Stimulated activated naive CD4-positive, alpha-beta T cell (primary cell): ENCODE measurements around the gene IL31.
"Not testable (repeated sequence)": the region's sequence is repeated elsewhere in the genome, so short reads cannot be mapped to it uniquely, and the experiment has no call there.

Experiments
- DNase-seq, 6 experiments: peaks; one replicate each; lab custom pipeline; 2025; lab: John Stamatoyannopoulos, UW

IL31 gene

DNA sequence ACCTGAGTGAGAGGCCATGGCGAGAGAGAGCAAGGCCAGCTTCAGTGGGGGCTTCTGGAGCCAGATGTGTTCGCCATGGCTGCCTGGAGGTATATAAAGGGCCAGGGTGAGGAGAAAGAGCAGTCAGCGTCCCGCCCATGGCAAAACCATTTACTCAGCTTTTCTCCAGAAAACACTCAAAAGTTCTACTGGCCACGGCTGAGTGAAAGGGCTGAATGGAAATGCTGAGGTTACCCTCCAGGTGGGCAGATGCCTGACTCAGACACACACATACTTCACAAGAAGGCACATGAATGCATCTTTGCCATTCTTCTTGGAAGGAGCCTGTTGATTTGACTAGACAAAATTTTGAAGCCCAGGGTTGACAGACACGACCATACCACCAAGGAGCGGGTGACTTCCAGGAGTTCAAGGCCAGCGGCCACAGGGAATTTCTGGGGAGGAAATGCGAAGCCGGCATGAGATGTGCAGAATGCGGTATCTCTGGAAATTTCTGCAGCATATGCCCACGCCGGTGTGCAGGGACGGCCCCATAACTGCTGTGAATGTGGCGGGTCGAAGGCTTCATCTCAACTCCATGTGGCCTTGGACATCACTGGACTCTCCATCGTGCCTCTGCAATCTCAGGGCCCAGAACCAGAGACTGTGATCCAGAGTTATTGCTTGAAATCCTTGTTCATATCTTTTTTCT, at the start of gene IL31:
Gene IL31 (minus strand): TSS at position 67 of the 691 bp plus-strand sequence. CDS start 49 bp downstream, at position 18.
- DNase-seq: no peak

DNA sequence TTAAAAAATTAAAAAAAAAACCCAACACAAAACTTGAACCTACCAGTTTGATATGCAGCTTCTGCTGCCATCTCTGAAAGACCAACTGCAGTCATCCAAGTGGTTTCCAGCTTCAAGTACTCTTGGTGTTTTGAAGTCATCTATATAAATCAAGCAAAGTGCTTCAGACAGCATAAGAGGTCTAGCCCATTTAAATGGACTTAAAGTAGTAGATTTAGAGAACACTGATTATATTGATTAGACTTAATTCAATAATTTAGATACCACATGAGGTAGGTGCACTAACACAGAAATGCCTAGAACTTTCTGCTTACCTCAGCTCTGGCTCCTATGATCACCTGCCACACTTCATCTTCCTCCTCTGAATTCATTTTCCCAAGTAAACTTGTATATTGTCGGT, 42.4 kb upstream of the IL31 start:
- no peak for DNase-seq

DNA sequence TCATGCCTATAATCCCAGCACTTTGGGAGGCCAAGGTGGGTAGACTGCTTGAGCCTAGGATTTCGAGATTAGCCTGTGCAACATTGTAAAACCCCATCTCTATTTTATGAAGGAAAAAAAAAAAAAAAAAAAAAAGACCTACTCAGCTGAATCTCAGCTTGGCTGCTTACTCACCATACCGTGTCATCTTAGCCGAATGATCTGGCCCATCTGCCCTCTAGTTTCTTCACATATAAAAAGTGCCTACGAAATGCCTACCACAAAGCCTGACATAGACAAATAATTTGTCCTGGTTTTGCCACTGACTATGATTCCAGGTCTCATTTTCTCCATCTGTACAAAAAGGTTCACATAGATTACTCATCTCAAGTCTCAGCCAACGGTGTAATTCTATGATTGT, 41.8 kb upstream of the IL31 start:
- DNase-seq: no peak

DNA sequence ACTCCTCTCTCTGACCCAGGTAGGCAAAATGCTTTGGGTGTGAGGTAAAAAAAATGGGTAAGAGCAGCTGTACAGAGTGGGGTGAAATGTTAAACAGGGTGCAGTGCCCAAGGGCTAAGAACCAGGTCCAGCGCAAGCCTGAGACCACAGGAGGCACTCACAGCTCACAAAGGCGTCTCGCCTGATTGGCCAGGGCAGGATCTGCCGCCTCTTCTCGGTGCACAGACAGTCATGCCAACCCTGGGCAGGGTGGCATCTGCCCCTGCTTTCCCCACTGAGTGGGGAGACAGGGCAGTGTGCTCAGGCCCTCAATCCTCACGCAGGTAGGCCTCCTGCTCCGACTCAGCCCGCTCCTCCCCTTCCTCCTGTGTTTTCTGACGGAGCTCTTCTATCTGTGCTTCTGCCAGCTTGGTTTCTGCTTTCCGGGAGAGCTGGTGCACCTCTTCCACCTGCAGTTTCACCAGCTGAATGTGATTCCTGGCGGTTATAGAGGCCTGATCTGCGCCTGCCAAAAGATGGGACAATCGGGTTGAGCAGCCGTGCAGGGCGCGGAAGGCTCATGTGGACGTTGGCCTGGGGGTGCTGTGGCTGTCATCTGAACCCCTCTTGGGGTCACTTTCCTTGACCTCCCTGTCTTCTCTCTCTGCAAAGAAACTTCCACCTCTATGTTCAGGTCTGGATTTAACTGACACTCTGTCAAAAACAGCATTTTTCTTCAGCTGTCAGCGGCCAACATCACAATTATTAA, 34.2 kb upstream of the IL31 start:
- DNase-seq: no peak

DNA sequence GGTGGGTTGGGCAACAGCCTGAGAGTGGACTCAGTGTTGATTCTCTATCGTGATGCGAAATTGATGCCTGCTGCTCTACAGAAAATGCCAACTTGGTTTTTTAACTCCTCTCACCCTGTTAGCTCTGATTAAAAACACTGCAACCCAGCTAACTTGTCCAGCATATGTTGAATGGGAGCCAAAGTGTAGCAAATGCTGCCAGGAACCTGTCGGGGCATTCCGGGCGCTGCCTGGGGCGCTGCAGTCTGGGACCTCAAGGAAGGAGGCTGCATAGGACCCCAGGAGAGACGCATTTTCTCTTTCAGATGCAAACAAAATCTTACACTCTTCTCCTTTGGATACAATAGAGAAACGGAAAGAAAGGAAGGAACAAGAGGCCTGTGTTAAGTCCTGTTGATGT, 33.4 kb upstream of the IL31 start:
- no peak for DNase-seq

DNA sequence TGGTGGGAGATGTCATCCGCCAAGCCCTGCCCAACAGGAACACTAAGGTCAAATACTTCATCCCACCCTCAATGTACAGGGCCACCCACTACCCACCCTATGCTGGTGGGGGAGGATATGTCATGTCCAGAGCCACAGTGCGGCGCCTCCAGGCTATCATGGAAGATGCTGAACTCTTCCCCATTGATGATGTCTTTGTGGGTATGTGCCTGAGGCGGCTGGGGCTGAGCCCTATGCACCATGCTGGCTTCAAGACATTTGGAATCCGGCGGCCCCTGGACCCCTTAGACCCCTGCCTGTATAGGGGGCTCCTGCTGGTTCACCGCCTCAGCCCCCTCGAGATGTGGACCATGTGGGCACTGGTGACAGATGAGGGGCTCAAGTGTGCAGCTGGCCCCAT, 33.0 kb upstream of the IL31 start:
- no peak for DNase-seq

DNA sequence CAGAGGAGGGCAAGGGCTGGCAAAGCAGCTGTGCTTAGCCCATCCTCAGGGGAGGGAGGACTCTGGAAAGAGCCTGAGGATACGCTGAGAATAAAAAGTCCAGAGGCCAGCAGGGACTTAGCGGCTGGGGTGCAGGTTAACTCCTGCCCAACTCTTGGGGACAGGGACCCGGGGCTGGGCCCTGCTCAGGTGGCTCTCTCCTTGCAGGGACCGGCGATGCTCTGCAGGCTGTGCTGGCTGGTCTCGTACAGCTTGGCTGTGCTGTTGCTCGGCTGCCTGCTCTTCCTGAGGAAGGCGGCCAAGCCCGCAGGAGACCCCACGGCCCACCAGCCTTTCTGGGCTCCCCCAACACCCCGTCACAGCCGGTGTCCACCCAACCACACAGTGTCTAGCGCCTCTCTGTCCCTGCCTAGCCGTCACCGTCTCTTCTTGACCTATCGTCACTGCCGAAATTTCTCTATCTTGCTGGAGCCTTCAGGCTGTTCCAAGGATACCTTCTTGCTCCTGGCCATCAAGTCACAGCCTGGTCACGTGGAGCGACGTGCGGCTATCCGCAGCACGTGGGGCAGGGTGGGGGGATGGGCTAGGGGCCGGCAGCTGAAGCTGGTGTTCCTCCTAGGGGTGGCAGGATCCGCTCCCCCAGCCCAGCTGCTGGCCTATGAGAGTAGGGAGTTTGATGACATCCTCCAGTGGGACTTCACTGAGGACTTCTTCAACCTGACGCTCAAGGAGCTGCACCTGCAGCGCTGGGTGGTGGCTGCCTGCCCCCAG, 32.3 kb upstream of the IL31 start:
- no peak for DNase-seq

DNA sequence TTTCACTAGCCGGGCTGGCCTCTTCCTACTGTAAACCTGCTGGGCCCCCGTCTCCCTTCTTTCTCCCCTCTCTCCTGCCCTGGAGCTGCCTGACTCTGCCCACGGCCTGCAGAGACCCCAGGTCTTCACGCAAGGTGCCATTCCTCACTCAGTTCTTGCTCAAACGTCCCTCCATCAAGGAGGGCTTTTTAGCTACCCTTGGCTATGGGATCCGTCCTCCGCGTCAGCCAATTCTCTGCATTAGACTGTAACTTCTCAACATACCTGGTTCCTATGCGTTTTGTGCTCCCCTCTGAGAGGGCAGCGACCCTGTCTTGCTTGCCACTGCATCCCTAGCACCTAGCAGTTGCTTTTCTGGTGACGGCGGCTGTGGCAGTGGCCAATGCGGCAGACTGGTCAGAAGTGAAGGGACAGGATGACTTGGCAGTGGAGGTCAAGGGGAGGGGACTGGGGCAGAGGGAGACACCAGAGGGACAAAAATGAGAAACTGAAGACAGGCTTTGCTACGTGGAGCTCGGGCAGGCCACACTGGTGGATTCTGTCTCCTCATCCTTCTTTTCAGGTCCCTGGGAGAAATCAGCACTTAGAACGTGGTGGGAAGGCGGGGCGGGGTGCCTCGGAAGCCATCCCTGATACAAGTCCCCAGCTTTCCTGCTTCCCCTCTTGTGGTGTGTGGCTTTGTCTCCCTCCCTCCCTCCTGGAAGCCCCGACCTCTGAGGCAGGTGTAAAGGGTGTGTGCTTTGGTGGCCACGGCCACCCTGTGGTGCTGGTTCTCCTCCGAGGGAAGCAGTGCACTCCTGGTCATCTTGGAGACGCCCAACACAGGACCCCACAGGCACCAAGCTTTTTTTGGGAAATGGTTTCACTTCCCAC, 31.3 kb upstream of the IL31 start:
- DNase-seq: no peak

DNA sequence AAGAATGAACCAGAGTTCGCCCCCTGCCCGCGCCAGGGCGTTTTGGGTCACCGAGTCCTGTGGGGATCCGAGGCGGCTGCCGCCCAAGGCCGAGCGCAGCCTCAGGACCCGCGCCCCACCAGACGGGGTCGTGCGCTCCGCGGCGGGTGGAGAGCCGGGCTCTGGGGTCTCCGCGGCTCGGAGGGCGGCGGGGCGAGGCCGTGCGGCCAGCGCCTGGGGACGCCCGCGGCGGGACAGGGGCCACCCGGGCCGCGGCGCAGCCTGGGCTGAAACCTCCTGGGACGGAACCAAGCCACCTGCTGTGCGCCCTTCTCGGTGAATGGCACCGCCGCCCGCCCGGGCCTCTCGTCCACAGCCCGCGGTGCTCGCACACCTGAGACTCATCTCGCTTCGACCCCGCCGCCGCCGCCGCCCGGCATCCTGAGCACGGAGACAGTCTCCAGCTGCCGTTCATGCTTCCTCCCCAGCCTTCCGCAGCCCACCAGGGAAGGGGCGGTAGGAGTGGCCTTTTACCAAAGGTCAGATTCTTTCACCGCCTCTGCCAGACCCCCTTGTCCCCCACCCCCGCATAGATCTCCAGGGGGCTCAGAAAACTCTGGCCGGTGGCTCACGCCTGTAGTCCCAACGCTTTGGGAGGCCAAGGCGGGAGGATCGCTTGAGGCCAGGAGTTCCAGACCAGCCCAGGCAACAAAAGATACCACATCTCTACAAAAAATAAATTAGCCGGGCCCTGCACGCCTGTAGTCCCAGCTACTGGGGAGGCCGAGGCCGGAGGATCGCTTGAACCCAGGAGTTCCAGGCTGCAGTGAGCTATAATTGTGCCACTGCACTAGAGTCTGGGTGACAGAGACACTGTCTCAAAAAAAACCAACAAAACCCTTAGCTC, 30.4 kb upstream of the IL31 start:
- peak in 2 of 6 experiments; percentile 16 to 27 for DNase-seq

DNA sequence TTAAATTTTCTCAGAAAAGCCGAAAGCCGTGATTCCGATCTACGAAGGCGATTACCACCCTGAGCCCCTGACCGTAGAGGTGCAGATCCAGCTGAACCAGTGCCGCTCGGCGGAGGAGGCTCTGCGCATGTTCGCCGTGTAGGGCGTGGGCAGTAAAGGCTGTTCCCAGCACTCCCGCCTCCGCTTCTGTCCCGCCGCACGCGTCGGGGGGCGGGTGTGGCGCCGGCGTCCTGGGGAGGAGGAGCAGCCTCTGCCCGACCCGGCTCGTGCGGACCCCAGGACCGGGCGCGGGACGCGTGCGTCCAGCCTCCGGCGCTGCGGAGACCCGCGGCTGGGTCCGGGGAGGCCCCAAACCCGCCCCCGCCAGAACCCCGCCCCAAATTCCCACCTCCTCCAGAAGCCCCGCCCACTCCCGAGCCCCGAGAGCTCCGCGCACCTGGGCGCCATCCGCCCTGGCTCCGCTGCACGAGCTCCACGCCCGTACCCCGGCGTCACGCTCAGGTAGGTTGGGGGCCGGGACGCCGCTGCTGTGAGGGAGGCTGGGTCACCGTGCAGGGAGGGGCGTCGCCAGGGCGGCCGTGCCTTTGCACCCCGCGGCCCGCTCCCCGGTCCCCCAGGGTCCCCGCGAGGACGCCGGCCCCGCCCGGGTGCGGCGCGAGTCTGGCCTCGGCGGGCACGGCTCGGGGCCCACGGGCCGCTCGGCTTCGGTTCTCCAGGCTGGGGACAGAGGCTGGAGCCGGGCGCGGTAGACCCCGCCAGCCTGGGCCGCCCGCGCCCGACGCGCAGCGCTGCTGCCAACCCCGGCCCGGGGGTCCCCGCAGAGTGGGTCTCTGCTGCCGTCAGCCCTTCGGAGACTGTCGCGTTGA, 29.5 kb upstream of the IL31 start, which contains the start of gene B3GNT4:
Gene B3GNT4 (plus strand): TSS at position 409 of the 866 bp plus-strand sequence. CDS start 910 bp downstream, outside the sequence.
- DNase-seq: peak; percentile 22 to 71 (median 66)

DNA sequence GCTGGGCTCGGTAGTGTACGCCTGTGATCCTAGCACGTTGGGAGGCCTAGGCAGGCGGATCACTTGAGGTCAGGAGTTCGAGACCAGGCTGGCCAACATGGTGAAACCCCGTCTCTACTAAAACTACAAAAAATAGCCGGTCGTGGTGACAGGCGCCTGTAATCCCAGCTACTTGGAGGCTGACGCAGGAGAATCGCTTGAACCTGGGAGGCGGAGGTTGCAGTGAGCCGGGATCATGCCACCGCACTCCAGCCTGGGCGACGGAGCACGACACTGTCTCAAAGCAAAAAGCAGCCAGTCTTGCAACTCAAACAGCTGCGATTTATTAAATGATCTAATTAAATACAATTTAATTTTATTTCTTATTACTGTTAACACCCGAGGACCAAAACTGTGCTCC, 28.8 kb upstream of the IL31 start:
- not testable (repeated sequence) for DNase-seq

DNA sequence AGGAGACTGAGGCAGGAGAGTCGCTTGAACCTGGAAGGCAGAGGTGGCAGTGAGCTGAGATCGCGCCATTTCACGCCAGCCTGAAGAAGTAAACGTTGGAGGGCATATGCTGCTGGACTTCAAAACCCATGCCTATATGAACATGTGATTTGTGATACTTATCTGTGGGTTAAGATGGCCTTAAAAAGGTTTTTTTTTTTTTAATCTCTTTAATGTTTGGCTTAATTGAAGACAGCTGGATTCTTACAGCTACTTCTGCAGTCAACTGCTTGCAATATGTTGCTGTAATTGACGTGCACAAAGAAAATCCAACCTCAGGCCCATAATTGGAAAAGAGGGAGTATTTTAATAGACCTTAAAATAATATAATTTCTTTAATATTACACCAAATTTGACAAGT, 28.0 kb upstream of the IL31 start:
- DNase-seq: no peak

DNA sequence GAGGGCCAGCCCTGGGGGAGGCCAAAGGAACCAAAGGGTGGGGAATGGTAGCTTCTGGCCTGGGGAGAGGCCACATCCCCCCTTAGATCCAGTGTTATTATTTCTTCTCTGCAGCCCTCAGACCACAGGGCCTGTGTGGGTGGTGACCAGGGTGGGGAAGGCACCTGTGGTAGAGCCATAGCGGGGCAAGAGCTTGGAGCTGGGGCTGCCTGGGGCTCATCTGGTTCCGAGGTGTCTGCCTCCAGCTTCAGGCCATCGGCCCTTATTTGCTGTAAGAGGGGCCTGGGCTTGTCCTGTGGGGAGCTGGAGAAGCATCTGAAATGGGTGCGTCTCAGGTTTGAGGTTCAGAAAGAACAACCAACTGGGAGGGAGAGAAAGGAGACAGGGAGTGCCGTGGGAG, 27.4 kb upstream of the IL31 start:
- DNase-seq: no peak

DNA sequence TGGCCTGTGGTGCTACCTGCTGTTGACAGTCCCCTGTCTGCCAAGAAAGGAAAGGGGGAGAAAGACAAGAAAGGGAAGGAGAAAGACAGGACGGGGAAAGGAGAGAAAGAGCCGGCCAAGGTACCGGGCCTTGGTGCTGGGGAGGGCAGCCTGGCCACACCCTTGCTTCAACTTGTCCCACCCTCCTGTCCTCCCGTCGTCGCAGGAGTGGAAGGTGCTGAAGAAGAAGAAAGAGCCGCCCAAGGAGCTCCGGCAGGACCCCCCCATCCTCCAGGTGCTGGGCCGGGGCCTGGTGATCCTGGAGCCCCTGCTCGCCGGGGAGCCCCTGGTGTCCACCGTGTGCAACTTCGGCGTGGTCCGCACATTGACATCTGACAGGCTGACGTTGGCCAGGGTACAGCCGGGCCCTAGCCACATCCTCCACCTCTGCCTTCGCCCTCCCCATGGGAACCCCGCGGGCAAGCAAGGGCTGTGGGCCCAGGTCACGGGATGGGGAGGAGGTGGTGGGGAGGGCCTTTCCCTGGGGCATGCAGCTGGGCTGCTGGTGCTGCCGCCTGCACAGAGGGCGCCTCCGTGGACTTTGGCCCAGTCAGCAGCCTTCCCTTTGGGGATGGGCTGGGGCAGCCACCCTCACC, 26.6 kb upstream of the IL31 start:
- no peak for DNase-seq

DNA sequence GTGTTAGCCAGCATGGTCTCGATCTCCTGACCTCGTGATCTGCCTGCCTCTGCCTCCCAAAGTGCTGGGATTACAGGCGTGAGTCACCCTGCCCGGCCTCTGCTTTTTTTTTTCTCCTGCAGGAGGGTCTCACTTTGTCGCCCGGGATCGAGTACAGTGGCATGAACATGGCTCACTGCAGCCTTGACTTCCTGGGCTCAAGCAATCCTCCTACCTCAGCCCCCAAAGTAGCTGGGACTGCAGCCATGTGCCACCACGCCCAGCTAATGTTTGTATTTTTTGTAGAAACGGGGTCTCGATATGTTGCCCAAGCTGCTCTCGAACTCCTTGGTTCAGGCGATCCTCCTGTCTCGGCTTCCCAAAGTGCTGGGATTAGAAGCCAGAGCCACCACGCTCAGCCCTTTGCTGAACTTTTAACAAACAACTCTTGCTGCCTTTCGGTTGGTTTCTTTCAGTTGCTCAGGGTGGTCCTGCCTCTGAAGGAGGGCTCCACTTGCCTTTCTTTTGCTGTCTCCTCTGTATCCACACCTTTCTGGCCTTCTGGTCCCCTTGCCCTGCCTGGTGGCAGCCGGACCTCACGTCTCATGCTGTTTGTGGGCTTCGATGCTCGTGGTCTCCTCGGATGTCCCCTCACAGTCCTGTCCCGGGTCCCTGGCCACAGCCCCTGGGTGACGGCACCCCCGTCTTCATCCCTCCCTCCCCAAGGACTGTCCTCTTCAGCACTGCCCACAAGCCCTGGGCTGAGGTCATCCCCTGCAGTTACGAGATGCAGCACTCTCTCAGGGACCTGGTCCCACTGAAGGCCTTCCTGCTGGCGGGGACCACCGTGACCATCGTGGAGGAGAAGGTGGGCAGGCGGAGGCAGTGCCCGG, 25.7 kb upstream of the IL31 start:
- no peak for DNase-seq

DNA sequence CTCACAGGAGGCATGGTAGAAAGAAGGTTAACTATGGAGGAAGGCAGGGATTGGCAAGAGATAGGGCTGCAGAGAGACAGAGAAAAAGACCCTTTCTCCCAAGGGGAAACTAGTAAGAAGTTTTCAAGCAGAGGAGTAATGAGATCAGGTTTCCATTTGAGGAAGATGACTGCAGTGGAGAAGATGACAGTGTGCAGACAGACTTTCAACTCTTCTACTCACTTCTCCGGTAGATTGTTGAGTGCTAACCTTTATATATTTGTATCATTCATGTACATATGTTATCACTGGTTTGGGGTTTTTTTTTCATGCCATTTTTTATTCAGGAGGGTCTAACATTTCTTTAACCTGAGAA, 23.6 kb upstream of the IL31 start:
- no peak for DNase-seq

DNA sequence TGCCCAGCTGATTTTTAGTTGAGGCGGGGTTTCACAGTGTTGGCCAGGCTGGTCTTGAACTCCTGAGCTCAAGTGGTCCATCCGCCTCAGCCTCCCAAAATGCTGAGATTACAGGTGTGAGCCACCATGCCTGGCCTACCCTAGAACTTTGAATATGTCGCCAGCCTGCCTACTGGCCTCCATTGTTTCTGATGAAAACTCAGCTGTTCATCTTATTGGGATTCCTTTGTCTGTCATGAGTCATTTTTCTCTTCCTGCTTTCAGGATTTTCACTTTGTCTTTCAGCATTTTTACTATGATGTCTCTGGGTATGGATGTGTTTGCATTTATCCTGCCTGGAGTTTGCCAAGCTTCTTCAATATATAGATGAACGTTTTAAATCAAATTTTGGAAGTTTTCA, 21.4 kb upstream of the IL31 start:
- no peak for DNase-seq

DNA sequence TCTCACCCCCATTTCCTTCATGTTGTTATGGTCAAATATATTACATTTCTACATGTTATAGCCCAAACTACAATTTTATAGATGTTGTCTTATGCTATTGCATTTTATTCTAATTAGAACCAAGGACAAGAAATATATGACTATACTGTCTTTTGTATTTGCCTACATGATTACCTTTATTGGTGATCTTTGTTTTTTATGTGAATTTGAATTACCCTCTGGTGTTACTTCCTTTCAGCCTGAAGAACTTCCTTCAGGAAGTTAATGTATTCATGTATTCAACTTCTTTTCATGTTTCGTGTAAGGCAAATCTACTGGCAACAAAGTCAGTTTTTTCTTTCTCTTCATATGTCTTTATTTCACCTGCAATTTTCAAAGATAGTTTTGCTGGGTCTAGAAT, 20.8 kb upstream of the IL31 start:
- DNase-seq: no peak
